ENCODE data around the gene WNK1.

- TF ChIP-seq CTCF (IDR thresholded peaks at IDR 0.05; ENCODE audit: control extremely low read depth in 1 of 3, insufficient read depth in 1 of 3, low read depth in 1 of 3, low read length in 3 of 3), result no peak
- no peak for TF ChIP-seq EZH2 (IDR thresholded peaks at IDR 0.05; ENCODE audit: low read depth, low read length, severe bottlenecking)
- no peak for TF ChIP-seq GTF2F1 (IDR thresholded peaks at IDR 0.05; ENCODE audit: borderline replicate concordance, low read depth, low read length)
- no peak for TF ChIP-seq TAF1 (IDR thresholded peaks at IDR 0.05; ENCODE audit: low read depth, low read length)
These were observed 206.3 kb downstream of the WNK1 start for GRCh38 chr12:958588-959123.

Data from H1 (cell line).